Gastrocnemius medialis (tissue), 4 donors: ENCODE data around the gene GOLGA3.

Source experiments
- POLR2A ChIP-seq, 2 donors: fragments of 450-650 bp; IDR thresholded peaks; one replicate each; pipeline ENCODE4 v1.6.1; 2017; ENCODE audit warnings: antibody characterized with exemption in 2 of 2, mild to moderate bottlenecking in 2 of 2, moderate library complexity in 2 of 2
- TF ChIP-seq, protein P1 (sequence below), 5 experiments: fragments of 450-650 bp in 3 of 5; fragments of 200-600 bp in 2 of 5; sonication (generic) in 2 of 5; IDR thresholded peaks in 4 of 5; conservative IDR thresholded peaks in 1 of 5; 1 replicate in 4 of 5; 2 replicates in 1 of 5; pipeline ENCODE4 v1.5.1; 2016 to 2019; ENCODE audit warnings: antibody characterized with exemption in 5 of 5, mild to moderate bottlenecking in 3 of 5, moderate library complexity in 3 of 5

DNA sequence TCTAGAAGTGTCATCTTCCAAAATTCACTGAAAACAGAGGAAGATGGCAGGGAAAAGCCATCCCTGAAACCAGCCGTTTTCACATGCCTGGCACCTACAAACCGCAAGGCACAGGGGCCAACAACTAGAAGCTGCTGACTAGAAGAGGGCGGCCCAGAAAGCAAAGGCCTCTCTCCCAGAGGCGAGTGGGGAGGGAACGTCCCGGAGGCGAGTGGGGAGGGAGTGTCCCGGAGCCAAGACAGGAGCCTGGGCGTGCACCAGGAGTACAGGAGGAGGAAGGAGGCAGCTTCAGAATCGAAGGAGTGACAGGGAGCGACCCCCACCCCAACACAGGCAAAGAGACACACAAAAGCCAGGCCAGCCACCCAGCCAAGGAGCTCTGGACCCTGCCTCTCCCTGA is 88.0 kb downstream of the GOLGA3 start:
- TF ChIP-seq, protein P1, sequence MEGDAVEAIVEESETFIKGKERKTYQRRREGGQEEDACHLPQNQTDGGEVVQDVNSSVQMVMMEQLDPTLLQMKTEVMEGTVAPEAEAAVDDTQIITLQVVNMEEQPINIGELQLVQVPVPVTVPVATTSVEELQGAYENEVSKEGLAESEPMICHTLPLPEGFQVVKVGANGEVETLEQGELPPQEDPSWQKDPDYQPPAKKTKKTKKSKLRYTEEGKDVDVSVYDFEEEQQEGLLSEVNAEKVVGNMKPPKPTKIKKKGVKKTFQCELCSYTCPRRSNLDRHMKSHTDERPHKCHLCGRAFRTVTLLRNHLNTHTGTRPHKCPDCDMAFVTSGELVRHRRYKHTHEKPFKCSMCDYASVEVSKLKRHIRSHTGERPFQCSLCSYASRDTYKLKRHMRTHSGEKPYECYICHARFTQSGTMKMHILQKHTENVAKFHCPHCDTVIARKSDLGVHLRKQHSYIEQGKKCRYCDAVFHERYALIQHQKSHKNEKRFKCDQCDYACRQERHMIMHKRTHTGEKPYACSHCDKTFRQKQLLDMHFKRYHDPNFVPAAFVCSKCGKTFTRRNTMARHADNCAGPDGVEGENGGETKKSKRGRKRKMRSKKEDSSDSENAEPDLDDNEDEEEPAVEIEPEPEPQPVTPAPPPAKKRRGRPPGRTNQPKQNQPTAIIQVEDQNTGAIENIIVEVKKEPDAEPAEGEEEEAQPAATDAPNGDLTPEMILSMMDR (IDR thresholded peaks at IDR 0.05 in 4 of 5, conservative IDR thresholded peaks at IDR 0.05 in 1 of 5): no peak
- TF ChIP-seq POLR2A (IDR thresholded peaks at IDR 0.05): no peak
